Mesodermal cell (in vitro differentiated cells): ENCODE data around the gene TMEM134.

ENCODE experiments used
- H3K27ac ChIP-seq: 2 replicates; pipeline ENCODE4 v1.7.0; 2013; ENCODE audit warnings: mild to moderate bottlenecking, low read depth, low read length, moderate library complexity; ENCODE audit not compliant: severe bottlenecking
- H3K36me3 ChIP-seq: 2 replicates; pipeline ENCODE4 v1.7.1; 2013; ENCODE audit warnings: mild to moderate bottlenecking, low read length, moderate library complexity; ENCODE audit not compliant: control insufficient read depth, insufficient read depth
- H3K4me1 ChIP-seq: one replicate; pipeline ENCODE4 v1.7.1; 2013; ENCODE audit warnings: mild to moderate bottlenecking, low read length; ENCODE audit not compliant: insufficient read depth, control insufficient read depth, poor library complexity, severe bottlenecking
- H3K4me3 ChIP-seq: 2 replicates; pipeline ENCODE4 v1.7.0; 2013; ENCODE audit warnings: low read length, control low read depth, mild to moderate bottlenecking; ENCODE audit not compliant: insufficient read depth, poor library complexity, severe bottlenecking; ENCODE audit errors: extremely low read depth
- H3K9me3 ChIP-seq: 2 replicates; pipeline ENCODE4 v1.7.1; 2013; ENCODE audit warnings: mild to moderate bottlenecking, low read length, moderate library complexity; ENCODE audit not compliant: control insufficient read depth
- WGBS, 2 experiments: methylation state at CpG; one replicate each; pipeline ENCODE4 v1.1.5; 2013; ENCODE audit warnings: missing lambda C conversion rate in 2 of 2; ENCODE audit not compliant: insufficient coverage in 2 of 2; 5-methylcytosine and 5-hydroxymethylcytosine counted together

The TMEM134 gene

GRCh38 chr11:67440229-67441097 lies 28.6 kb downstream of the TMEM134 start:
- 95 to 96% methylated on average over 11 to 15 of the region's 17 CpGs for WGBS, 2 experiments
- H3K4me1 ChIP-seq, result peaks cover 7% of the 10 kb centered on the region
- H3K27ac ChIP-seq, result no peak overlapping the region
- no peaks in the 10 kb centered on the region for H3K9me3 ChIP-seq
- H3K4me3 ChIP-seq, result no peak overlapping the region
- peaks cover 49% of the 10 kb centered on the region for H3K36me3 ChIP-seq

DNA sequence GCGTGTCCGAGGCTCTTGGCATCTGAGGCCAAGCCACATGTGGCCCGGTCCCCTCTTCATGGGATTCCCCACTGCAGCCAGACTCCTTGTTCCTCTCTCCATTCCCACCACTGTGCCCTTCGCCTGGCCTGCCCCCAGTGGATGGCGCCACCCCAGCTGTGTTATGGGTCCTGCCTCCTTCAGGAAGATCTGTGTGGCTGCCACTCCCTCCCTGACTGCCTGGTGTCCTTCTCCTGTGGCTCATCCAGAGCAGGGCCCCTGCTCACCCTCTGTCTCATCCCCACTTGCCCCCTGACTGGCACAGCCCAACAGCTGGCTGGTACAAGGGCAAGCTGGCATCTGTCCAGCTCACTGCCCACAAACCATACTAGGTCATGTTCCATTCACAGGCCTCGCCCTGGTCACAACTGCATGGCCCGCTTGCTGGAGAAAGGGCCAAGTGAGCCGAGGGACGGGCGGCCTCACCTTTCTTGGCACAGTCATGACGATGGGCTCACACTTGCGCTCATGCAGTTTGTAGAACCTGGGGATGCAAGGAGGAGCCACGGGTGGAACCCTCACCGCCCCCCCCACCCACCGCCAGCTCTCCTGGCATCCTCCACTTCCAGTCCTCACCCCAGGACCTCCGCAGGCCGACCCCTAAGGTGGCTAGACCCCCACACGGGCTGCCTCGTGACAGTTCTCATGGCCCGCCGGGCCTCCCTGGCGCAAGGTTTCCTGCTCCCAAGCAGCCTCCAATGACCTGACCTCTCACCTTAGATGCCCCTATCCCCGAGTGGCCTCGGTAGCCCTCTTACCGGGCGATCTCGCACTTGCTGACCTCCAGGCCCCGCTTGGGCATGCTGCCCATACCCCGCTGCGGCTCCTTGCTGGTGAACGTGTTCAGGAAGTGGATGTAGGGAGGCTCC lies 29.5 kb downstream of the TMEM134 start:
- WGBS, 2 experiments, result 94% methylated on average over 28 of the region's 31 CpGs
- H3K4me3 ChIP-seq, result no peak overlapping the region
- no peaks in the 10 kb centered on the region for H3K9me3 ChIP-seq
- H3K36me3 ChIP-seq, result peaks cover 56% of the 10 kb centered on the region
- H3K4me1 ChIP-seq, result peaks cover 7% of the 10 kb centered on the region
- H3K27ac ChIP-seq, result no peak overlapping the region

DNA sequence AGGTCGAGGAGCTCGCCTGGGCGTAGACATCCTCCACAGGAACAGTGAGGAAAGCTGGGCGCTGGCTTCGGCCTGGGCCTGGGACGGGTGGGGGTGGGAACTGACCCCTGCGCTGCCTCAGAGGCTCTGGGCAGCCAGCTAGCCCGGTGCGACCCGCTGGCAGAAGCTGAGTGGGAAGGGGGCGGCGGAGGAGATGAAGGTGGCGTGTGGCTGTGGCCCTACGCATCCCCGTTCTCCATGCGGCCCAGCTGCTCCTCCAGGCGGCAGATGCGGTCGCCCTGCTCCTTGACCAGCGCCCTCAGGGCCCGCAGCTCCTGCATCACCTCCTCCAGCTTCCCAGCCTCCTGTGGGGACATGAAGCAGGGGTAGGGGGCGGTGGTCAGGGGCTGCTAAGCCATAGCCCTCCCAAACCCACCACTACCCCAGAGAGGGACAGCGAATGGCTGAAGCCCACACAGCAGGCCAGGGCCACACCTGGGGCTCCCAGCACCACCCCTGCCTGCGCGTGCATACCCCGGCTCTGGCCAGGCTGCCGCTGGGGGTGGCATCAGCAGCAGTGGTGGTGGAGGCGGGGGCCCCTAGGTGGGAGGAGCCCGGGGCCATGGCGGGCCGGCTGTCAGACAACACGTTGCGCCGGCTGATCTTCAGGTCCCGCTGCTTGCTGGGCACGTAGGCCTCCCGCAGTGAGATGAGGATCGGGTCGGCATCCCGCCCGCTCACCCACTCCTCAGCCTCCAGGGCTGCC lies 30.7 kb downstream of the TMEM134 start:
- Histone ChIP-seq H3K27ac (no peak overlapping the region), H3K36me3 (peaks cover 65% of the 10 kb centered on the region), H3K4me1 (peaks cover 7% of the 10 kb centered on the region), H3K9me3 (no peaks in the 10 kb centered on the region), H3K4me3 (no peak overlapping the region)
- 94 to 96% methylated on average over 25 to 37 of the region's 41 CpGs for WGBS, 2 experiments

DNA sequence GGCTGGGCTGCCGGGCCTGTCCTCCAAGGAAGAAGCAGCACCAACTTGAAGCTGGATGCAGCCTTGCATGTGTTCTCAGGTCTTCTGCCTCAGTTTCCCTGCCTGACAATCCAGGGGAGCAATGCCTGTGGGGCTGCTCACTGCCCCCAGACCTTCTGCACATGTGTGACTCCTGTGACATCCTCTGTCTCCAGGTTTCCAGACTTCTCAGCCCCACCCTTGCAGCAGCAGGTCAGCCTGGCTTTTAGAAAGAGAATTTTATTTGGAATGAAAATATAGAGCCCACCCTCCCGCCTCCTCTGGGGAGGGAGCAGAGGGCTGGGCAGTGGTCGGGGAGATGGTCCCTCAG lies 31.3 kb downstream of the TMEM134 start:
- Histone ChIP-seq H3K4me1 (peaks cover 7% of the 10 kb centered on the region), H3K27ac (no peak overlapping the region), H3K9me3 (no peaks in the 10 kb centered on the region), H3K36me3 (peaks cover 70% of the 10 kb centered on the region), H3K4me3 (no peak overlapping the region)
- 80 to 92% methylated on average over 1 to 3 of the region's 3 CpGs for WGBS, 2 experiments

- Histone ChIP-seq H3K4me3 (no peak within 1 kb of the TSS), H3K27ac (no peak within 1 kb of the TSS), H3K4me1 (peaks cover 7% of the 10 kb centered on the region), H3K36me3 (peaks cover 75% of the 10 kb centered on the region), H3K9me3 (no peaks in the 10 kb centered on the region)
- 85 to 91% methylated on average over 4 to 14 of the region's 26 CpGs for WGBS, 2 experiments
These were observed 31.8 kb downstream of the TMEM134 start, which contains the start of gene PTPRCAP for GRCh38 chr11:67437082-67437808. TSS of gene PTPRCAP (minus strand) at chr11:67437682. CDS start at chr11:67437619, 63 bp downstream.

- no peak overlapping the region for H3K4me3 ChIP-seq
- peaks cover 7% of the 10 kb centered on the region for H3K4me1 ChIP-seq
- no peaks in the 10 kb centered on the region for H3K9me3 ChIP-seq
- 46 to 57% methylated on average over 4 of the region's 6 CpGs for WGBS, 2 experiments
- peaks cover 75% of the 10 kb centered on the region for H3K36me3 ChIP-seq
- no peak overlapping the region for H3K27ac ChIP-seq
These were observed 32.5 kb downstream of the TMEM134 start for GRCh38 chr11:67436459-67437081.

DNA sequence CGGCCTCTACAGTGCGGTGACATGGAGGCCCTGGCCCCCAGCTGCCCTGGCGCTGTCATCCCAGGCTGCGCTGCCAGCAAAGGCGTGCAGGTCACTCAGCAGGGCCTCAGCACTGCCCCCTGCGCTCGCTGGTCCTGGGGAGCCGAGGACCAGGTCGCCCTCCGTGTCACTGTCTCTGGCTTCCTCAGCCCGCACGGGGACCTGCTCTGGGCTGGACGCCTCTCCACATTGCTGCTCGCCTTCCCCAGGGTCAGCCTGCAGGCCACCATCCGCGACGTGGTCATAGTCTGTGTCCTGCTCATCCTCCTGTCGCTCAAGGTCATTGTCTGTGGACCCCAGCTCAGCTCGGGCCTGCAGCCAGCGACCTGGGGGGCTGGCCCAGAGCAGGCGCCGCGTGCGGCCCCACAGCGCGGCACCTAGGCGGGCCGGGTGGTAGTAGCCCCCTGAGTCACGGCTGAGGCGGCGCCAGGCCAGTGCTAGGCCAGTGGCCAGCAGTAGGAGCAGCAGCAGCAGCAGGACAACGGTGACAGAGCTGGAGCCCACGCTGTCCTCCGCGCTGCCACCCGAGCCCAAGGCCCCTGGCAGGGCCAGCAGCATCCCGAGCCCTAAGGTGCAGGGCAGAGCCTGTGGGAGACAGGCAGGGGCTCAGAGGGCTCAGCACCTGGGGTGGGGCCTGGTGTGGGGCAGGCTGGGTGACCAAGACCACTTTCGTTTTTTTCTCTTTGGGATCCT lies 33.2 kb downstream of the TMEM134 start:
- H3K36me3 ChIP-seq, result peaks cover 74% of the 10 kb centered on the region
- H3K27ac ChIP-seq, result peak overlapping the region; percentile 16
- 92 to 93% methylated on average over 34 to 38 of the region's 38 CpGs for WGBS, 2 experiments
- H3K4me3 ChIP-seq, result no peak overlapping the region
- no peaks in the 10 kb centered on the region for H3K9me3 ChIP-seq
- H3K4me1 ChIP-seq, result peaks cover 7% of the 10 kb centered on the region

- no peaks in the 10 kb centered on the region for H3K9me3 ChIP-seq
- H3K27ac ChIP-seq, result no peak overlapping the region
- H3K4me1 ChIP-seq, result peaks cover 7% of the 10 kb centered on the region
- H3K36me3 ChIP-seq, result peaks cover 72% of the 10 kb centered on the region
- 90 to 94% methylated on average over 14 to 24 of the region's 26 CpGs for WGBS, 2 experiments
- no peak overlapping the region for H3K4me3 ChIP-seq
These were observed 33.9 kb downstream of the TMEM134 start for GRCh38 chr11:67435031-67435726.

DNA sequence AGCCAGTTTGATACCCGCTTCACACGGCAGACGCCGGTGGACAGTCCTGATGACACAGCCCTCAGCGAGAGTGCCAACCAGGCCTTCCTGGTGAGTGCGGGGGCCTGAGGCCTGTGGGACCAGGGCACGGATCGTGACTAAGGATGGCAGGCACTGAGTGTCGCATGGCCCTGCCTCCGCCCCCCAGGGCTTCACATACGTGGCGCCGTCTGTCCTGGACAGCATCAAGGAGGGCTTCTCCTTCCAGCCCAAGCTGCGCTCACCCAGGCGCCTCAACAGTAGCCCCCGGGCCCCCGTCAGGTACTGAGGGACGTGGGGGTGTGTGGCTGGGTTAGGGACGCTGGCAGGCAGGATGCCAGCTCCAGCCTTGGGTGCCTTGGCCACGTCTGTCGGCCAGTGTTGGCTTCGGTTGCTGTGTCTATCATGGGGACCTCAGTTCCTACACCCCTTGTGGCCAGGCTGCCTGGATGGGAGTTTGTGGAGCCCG lies 34.6 kb downstream of the TMEM134 start:
- Histone ChIP-seq H3K27ac (no peak overlapping the region), H3K4me1 (peaks cover 7% of the 10 kb centered on the region), H3K36me3 (peaks cover 72% of the 10 kb centered on the region), H3K4me3 (no peak overlapping the region), H3K9me3 (no peaks in the 10 kb centered on the region)
- WGBS, 2 experiments, result 92 to 96% methylated on average over 21 to 23 of the region's 23 CpGs
